ENCODE data around the gene TRIM9.

TRIM9 gene

DNA sequence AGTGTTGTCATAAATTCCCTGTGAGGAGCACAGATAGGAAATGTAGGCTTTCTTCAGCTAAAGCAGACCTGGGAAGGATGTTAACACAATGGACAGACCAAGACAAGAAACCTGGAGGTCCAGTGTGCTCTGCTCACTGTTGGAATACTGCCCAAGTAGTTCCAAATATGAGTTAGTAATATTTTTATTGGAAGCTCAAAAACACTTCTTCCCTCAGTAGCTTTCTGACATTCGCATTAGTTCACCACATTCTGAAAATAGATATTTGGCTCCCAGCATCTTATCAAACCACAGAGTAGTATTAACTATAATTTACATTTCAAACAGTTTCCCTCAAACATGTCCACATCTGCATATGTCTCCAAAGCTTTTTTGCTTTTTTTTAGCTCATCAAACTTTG is 75.8 kb downstream of the TRIM9 start:
- Histone ChIP-seq H3K4me2 (ENCODE audit: low read depth, low read length) (no peak overlapping the region), H2AFZ (ENCODE audit: low read length) (no peak overlapping the region), H3K9me2 (replicated peaks; ENCODE audit: insufficient read depth, low read length) (no peaks in the 10 kb centered on the region), H3K36me3 (replicated peaks; ENCODE audit: insufficient read depth, low read length) (no peaks in the 10 kb centered on the region), H3K4me1 (ENCODE audit: low read length) (no peaks in the 10 kb centered on the region), H4K20me1 (ENCODE audit: insufficient read depth, low read length) (no peaks in the 10 kb centered on the region), H3K27ac (ENCODE audit: low read length) (no peak overlapping the region), H3F3A (ENCODE audit: insufficient read depth, low read length) (no peaks in the 10 kb centered on the region), H3K4me3 (ENCODE audit: low read length) (no peak overlapping the region), H3K9ac (ENCODE audit: low read length) (no peak overlapping the region), H3K9me3 (replicated peaks; ENCODE audit: insufficient read depth, low read length) (no peaks in the 10 kb centered on the region), H3K79me2 (ENCODE audit: low read length) (no peaks in the 10 kb centered on the region), H3K27me3 (replicated peaks; ENCODE audit: insufficient read depth, low read length) (no peaks in the 10 kb centered on the region)
- DNase-seq, result no peak
- TF ChIP-seq EZH2phosphoT487 (IDR thresholded peaks at IDR 0.05; ENCODE audit: low read length), result no peak
- TF ChIP-seq EZH2 (optimal IDR thresholded peaks at IDR 0.05; ENCODE audit: low read depth, low read length), result no peak
- TF ChIP-seq CTCF (IDR thresholded peaks at IDR 0.05; ENCODE audit: low read length), result no peak

DNA sequence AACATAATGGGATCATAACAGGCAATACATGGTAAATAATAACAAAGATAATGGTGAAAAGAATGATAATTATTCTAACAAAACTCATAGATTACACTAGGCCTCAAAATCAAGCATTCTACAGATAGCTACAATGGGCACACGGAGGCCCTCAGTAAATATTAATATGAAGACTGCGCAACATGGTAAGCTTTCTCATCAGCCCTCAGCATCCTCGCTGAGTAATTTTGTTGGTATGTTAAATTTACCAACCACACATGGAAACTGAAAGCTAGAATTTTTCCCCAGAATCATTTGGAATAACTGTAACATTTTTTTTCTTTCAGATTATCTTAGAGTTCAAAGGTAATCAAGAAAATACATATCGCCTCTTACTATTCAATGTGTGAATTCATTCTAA is 76.4 kb downstream of the TRIM9 start:
- H3K9ac ChIP-seq (ENCODE audit: low read length), result no peak overlapping the region
- H3K79me2 ChIP-seq (ENCODE audit: low read length), result no peaks in the 10 kb centered on the region
- no peaks in the 10 kb centered on the region for H3K9me3 ChIP-seq (replicated peaks; ENCODE audit: insufficient read depth, low read length)
- H3K9me2 ChIP-seq (replicated peaks; ENCODE audit: insufficient read depth, low read length), result no peaks in the 10 kb centered on the region
- H3K27ac ChIP-seq (ENCODE audit: low read length), result no peak overlapping the region
- H3F3A ChIP-seq (ENCODE audit: insufficient read depth, low read length), result no peaks in the 10 kb centered on the region
- H3K4me1 ChIP-seq (ENCODE audit: low read length), result no peaks in the 10 kb centered on the region
- no peaks in the 10 kb centered on the region for H4K20me1 ChIP-seq (ENCODE audit: insufficient read depth, low read length)
- H3K27me3 ChIP-seq (replicated peaks; ENCODE audit: insufficient read depth, low read length), result no peaks in the 10 kb centered on the region
- TF ChIP-seq EZH2 (optimal IDR thresholded peaks at IDR 0.05; ENCODE audit: low read depth, low read length), result no peak
- no peak for TF ChIP-seq EZH2phosphoT487 (IDR thresholded peaks at IDR 0.05; ENCODE audit: low read length)
- TF ChIP-seq CTCF (IDR thresholded peaks at IDR 0.05; ENCODE audit: low read length), result no peak
- no peak overlapping the region for H3K4me2 ChIP-seq (ENCODE audit: low read depth, low read length)
- H3K4me3 ChIP-seq (ENCODE audit: low read length), result no peak overlapping the region
- no peaks in the 10 kb centered on the region for H3K36me3 ChIP-seq (replicated peaks; ENCODE audit: insufficient read depth, low read length)
- no peak overlapping the region for H2AFZ ChIP-seq (ENCODE audit: low read length)
- no peak for DNase-seq

- Histone ChIP-seq H3K9me3 (replicated peaks; ENCODE audit: insufficient read depth, low read length) (no peaks in the 10 kb centered on the region), H2AFZ (ENCODE audit: low read length) (no peak overlapping the region), H3F3A (ENCODE audit: insufficient read depth, low read length) (no peaks in the 10 kb centered on the region), H3K4me2 (ENCODE audit: low read depth, low read length) (no peak overlapping the region), H3K27me3 (replicated peaks; ENCODE audit: insufficient read depth, low read length) (no peaks in the 10 kb centered on the region), H3K79me2 (ENCODE audit: low read length) (no peaks in the 10 kb centered on the region), H3K9ac (ENCODE audit: low read length) (no peak overlapping the region), H4K20me1 (ENCODE audit: insufficient read depth, low read length) (no peaks in the 10 kb centered on the region), H3K36me3 (replicated peaks; ENCODE audit: insufficient read depth, low read length) (no peaks in the 10 kb centered on the region), H3K9me2 (replicated peaks; ENCODE audit: insufficient read depth, low read length) (no peaks in the 10 kb centered on the region), H3K4me3 (ENCODE audit: low read length) (no peak overlapping the region), H3K4me1 (ENCODE audit: low read length) (no peaks in the 10 kb centered on the region), H3K27ac (ENCODE audit: low read length) (no peak overlapping the region)
- no peak for TF ChIP-seq EZH2phosphoT487 (IDR thresholded peaks at IDR 0.05; ENCODE audit: low read length)
- no peak for TF ChIP-seq EZH2 (optimal IDR thresholded peaks at IDR 0.05; ENCODE audit: low read depth, low read length)
- no peak for TF ChIP-seq CTCF (IDR thresholded peaks at IDR 0.05; ENCODE audit: low read length)
- no peak for DNase-seq
Measured at GRCh38 chr14:51014625-51015024, 80.3 kb downstream of the TRIM9 start.
